D341Med (cell line): ENCODE measurements around the gene BBS7.

Experiments
- DNase-seq: peaks from one replicate; pipeline ENCODE4 v3.0.0; 2012; ENCODE audit warnings: low spot score

Gene BBS7

DNA sequence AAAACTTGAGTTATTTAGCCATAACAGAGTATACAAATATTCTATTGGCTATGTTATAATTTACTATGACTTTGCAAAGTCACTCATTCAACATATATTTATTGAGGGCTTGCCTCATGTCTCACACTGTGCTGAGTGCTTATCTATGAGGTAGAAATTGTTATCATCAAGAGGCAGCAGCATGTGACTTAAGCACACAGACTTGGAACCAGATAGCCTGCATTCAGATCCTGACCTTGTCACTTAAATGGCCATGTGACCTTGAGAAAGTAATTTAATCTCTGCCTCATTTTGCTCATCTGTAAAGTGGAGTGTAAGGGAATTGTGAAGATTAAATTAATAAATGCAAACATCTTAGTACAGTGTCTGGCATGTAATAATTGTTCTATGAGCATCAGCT lies 79.3 kb downstream of the BBS7 start:
- DNase-seq = no peak

GRCh38 chr4:121789960-121790829 lies 80.1 kb downstream of the BBS7 start:
- DNase-seq = no peak

- DNase-seq = no peak
Observed at GRCh38 chr4:121789455-121789854, 80.8 kb downstream of the BBS7 start.

DNA sequence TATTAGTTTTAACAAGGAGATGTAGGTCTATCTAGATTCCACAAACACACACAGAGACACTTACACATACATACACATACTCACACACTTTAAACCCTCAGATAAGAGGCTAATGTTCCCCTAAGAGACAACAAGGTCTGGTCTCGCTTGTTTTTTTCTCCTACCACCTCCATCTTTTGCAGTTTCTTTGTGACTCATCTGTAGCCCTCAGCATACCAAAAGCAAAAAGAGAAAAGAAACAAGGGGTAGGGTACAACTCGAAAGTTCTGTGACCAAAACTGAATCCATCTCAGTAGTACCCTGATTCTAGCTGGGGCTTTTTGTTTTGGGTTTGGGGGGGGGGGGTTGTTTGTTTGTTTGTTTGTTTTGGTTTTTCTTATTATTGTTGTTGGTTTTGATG lies 81.4 kb downstream of the BBS7 start:
- DNase-seq = no peak

DNA sequence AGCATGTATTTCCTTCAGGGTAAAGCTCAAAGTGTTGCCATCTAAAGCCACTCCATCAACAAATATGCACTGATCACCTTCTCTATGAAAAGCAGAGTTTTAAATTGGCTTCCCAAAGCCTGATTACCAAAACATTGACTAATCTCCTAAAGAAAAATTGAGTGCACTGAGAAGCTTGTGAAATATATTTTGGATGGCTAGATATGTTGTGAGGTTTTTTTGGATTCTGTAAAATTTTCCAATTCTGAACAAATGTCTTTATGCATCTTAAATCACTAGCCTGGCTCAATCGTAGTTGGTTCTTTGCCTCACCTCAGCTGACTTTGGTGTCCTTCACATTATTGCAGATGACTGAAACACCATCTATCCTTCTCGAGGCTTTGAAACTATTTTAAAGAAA lies 84.1 kb downstream of the BBS7 start:
- DNase-seq = no peak

- DNase-seq = no peak
Observed at GRCh38 chr4:121785479-121785878, 84.8 kb downstream of the BBS7 start.

DNA sequence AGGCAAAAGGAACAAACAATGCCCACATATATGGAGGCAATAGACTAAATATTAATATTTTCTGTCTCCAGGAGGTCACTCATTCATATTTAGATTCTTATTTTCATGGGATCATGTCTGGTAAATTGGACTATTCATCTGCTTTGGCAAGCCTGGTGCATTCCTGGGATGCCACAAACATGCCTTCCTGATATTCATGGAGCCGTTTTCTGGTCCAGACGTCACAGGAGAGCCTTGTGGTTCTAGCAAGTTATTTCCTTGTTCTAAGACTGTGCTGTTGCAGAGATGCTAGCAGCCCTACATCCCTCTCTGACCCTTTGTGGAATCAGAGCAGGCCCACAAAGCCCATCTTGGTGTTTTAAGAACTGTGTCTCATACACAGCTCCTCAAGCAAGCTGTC lies 85.3 kb downstream of the BBS7 start:
- no peak for DNase-seq

- no peak for DNase-seq
Observed at GRCh38 chr4:121784401-121784800, 85.9 kb downstream of the BBS7 start.

GRCh38 chr4:121783210-121783609 lies 87.1 kb downstream of the BBS7 start:
- DNase-seq = no peak

- DNase-seq = no peak
Observed at GRCh38 chr4:121778991-121779628, 91.2 kb downstream of the BBS7 start.

DNA sequence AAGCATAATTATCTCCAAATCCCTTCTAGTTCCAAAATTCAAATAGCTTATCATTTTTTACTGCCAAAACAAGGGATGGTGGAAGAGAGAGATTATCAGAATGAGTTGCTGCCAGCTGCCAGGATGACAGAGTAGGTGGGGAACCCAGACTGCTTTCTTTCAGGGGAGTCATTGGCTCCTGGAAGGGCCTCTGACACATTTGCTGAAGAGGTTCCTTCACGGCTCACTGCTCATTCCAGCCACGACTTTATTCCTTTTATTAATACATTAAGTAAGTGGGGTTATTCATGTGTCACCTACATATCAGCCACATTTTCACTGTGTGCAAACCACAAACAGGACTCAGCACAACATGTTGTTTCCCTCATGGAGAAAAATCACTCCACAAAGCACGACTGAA lies 92.6 kb downstream of the BBS7 start:
- DNase-seq = peak; percentile 71

DNA sequence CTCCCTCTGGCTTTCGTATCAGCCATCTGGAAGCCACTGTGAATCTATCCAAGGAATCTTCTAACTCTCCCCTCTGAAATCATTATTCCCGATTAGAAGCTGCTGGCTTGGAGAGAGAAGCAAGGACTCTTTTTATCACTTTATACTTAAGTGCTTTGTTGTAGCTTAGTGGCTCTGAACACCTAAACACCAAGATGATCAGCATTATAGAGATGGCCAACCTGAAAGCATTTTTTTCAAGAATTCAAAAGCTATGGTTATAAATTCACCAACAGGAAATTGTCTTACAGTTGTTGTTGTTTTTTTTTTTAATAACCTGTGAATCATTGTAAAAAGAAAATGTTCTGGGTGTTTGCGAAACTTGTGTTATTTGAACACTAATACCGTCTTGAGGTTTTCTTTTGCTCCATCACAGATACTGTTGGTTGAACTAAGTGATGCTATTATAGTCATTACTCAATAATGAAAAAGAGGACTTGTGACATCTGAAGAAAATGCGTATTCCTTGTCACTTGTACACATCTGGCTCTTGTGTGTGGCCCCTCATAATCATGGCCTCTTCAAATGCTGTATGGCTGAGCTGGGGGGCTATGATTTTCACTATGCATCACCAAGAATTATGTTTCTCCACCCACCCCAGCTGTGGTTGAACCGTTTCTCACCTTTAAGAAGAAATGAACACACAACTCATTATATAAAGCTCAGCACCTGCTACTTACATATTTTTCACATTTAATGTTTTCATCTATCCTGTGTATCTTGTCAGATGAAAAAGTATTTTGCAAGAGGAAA lies 93.5 kb downstream of the BBS7 start:
- DNase-seq = no peak
